GM19351 (cell line): Measurements from ENCODE around the gene FNDC3B.
"Not testable (repeated sequence)": the region's sequence is repeated elsewhere in the genome, so short reads cannot be mapped to it uniquely, and the experiment has no call there.

Source experiments
- ATAC-seq: cut with Tn5 transposase; IDR thresholded peaks from one replicate; pipeline ENCODE4 v1.9.1; 2021; ENCODE audit warnings: mild to moderate bottlenecking, moderate library complexity; ENCODE audit not compliant: unreplicated experiment

Gene FNDC3B

DNA sequence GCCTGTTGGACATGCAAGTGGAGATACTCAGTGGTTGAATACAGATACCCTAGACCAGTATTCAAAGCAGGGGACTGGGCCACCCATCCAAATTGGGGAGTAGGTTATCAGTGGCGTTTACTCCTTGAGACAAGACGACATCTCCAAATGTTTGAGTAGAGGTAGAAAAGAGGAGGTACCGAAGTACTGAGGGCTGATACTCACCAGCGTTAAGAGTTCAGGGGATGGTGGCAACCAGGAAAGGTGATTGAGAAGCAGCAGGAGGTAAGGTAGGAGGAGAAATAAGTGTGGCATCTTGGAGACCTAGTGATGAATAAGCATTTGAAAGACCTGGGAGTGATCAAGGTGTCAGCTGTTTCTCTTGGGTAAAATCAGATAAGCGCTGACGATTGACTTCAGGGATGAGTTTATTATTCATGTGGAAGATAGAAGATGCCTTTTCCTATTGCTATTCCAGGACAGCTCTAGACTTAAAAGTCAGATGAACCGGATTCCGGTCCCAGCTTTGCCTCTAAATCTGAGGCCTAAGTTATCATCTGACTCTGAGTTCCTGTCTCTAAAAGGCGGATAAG is 312.6 kb downstream of the FNDC3B start:
- ATAC-seq, result no peak

- ATAC-seq, result no peak
Measured at GRCh38 chr3:172352786-172353185, 313.4 kb downstream of the FNDC3B start.

DNA sequence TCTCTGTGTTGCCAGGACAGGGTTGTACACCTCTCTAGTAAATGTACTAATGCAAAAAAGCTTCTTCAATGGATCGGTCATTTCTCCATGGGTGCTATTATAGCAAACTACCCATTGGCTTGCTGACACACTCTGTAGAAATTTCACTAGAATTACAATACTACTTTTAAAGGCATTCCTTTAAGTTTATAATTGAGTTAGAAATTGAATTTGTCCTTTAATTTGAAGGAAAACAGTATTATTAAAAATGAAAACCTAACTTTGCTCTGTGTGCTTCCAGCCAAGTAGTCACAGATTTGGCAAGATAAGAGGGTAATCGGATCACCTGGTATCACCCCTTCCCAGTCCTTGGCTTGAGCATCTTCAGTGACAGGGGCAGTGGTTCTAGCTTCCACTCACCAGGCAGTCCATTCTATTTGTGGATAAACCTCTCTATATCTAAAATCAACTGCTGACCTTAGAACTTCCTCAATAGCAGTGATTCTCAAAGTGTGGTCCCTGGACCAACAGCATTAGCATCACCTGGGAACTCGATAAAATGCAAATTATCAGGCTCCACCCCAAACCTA is 315.6 kb downstream of the FNDC3B start:
- no peak for ATAC-seq

GRCh38 chr3:172355836-172356235 is 316.5 kb downstream of the FNDC3B start:
- ATAC-seq, result no peak

DNA sequence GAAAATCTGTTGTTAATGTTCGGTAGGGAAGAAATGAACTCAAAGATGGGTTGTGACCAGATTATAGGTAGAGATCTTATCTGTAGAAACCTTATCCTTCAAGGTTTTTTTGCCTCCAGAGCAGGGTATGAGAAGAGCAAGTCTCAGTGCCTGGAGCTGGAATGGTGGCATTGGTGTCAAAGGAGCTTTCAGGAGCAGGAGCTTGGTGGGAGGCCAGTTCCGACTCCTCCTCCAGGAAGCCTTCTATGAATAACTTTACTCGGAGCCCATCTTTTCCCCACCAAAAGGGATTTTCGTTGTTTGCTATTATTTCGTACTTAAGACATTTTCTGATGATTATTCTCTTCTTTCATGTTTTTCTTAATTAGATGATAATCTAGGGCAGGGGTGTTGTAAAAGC is 317.0 kb downstream of the FNDC3B start:
- no peak for ATAC-seq

DNA sequence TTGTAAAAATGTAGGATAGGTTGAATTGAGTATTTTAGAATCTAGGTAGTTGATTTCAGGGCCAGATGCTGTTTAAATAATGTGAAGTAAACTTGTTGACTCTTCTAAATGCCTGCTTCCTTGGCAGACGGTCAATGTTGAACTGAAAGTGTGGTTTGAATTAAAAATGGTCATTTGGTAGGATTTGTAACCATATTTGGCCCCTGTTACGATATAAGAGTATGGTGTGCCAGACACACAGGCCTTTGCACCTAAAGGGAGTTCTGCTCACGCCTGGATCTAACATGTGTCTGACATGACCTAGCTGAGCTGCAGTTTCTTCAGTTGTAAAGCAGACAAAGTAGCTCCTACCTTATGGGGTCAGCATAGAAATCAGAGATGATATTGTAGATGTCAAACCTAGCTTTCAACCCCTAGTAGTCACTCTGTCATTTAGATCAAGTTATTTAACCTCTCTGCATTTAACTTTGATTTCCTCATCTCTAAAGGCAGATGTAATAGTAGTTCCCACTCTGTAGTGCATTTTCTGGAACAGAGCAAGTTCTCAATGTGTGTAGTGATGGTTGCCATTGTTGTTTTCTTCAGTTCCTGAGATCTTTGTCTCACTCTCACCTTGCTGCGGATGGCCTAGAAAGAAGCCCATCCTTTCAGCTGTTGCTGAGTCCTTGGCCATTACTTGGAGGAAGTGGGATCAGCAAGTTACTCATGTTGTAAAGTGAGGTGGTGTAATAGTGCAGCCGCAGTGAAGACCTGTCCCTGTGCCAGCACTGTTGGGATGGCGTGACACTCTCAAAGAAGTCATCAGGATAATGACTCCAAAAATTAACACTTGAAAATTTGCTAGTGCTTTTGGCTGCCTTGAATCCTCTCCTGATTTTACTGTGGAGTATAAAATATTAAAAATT is 318.7 kb downstream of the FNDC3B start:
- ATAC-seq, result no peak

- no peak for ATAC-seq
Measured at GRCh38 chr3:172359231-172359630, 319.9 kb downstream of the FNDC3B start.

- ATAC-seq, result no peak
Measured at GRCh38 chr3:172359996-172360395, 320.6 kb downstream of the FNDC3B start.

DNA sequence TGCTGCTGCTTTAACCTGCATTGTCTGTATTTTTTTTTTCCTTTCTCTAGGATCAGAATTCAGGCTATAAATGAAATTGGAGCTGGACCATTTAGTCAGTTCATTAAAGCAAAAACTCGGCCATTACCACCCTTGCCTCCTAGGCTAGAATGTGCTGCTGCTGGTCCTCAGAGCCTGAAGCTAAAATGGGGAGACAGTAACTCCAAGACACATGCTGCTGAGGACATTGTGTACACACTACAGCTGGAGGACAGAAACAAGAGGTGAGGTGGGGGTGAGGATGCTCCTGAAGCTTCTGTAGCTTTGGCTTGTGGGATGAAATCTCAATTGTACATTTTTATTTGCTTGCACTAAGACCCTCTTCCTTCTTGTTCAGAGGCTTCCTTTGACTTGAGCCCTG is 323.2 kb downstream of the FNDC3B start:
- no peak for ATAC-seq

DNA sequence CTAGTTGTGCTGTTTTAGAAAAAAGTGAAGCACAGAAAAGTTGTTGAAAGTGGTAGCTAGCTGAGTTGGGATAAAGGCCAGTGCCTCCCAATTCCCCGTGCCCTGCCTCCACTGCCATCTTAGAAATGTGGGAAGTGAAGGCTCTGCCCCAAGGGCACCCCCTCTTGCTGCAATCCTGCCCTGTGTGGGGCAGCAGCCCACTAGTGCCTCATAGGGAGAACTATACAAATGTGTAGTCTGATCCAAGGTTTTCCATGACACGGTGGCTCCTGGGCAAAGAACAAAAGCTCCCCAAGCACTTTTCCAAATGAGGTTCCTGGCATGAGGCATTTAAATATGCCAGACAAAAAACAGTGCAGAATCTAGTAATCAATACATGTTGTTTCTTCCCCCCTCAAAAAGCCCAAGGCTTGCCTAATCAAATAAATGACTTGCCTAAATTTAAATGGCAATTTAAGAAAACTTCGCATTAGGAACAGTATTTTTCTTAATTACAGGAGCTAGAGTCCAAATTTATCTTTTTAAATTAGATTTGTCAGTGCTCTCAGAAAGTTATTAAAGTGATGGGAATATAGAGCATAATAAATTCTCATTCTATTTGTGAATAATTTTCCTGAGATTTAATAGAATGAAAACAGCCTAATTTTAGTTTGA is 325.1 kb downstream of the FNDC3B start:
- no peak for ATAC-seq

DNA sequence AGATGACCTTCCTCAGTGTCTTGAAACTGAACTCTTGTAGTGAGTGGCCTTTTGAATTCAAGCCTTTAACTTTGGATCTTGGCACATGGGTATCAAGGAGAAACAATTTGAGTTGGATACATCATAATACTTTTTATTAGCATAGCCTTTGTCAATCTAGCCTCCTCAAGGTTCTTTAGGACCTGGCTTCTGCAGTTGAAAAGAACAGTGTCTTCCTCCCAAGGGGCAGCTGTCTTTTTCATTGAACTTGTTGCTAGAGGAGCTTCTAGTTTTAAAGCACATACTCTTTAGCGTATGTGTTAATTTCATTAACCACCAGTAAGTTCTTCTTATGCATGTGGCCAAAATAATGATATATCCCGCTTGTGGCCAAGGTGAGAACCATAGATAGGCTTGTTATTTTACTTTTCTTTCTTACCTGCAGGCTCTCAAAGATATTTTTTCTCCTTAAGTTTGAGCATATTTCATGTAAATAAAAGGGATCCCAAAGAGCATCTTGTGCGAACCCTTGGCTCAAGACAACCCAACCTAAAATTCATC is 325.7 kb downstream of the FNDC3B start:
- no peak for ATAC-seq

DNA sequence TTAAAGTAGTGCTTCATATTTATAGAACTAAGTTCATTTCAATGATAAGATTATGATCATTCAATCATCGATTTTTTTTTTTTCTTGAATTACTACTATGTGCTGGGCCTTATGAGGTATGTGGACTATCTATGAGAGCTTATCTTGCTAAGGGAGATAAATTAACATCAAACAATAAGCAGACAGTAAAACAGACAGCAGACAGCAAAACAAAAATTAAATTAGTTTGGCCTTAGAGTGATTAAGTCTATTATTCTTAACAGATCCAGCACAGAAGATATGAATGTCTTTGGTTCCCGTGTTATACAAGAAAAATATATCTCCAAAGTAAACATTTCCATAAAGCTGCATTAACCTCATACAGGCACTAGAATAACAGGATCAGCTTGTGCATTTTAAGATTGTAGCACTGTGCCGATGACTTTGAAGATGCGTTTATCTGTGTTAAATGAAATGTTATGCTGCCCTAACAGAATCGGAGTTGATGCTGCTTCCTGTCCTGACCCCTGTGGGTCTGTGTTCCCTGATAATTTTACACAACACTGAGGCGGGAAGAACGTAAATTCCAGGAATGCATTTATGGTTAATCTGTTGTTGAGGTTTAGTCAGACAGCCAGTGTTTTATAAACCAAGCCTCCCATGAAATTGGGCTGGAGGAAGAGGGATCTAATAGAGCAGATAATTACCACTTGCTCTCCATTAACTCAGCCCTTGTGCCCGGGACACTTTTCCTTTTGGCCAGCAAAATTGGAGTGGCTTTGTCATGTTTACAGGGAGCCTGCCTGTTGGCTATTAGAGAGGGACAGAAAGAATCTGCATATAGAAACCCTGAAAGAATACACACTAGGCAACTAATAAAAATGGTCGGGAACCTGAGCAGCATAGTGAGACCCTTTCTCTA is 328.1 kb downstream of the FNDC3B start:
- ATAC-seq, result no peak

DNA sequence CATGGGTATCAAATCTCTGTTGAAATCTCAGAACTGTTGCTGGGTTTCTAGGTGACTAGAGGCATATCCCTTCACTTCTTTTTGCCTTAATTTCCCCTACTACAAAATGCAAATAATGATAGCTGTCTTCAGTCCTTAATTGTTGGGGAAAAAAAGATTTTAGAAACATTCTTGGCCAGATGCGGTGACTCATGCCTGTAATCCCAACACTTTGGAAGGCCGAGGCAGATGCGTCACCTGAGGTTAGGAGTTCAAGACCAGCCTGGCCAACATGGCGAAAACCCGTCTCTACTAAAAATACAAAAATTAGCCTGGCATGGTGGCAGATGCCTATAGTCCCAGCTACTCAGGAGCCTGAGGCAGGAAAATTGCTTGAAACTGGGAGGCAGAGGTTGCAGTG is 329.2 kb downstream of the FNDC3B start:
- not testable (repeated sequence) for ATAC-seq

DNA sequence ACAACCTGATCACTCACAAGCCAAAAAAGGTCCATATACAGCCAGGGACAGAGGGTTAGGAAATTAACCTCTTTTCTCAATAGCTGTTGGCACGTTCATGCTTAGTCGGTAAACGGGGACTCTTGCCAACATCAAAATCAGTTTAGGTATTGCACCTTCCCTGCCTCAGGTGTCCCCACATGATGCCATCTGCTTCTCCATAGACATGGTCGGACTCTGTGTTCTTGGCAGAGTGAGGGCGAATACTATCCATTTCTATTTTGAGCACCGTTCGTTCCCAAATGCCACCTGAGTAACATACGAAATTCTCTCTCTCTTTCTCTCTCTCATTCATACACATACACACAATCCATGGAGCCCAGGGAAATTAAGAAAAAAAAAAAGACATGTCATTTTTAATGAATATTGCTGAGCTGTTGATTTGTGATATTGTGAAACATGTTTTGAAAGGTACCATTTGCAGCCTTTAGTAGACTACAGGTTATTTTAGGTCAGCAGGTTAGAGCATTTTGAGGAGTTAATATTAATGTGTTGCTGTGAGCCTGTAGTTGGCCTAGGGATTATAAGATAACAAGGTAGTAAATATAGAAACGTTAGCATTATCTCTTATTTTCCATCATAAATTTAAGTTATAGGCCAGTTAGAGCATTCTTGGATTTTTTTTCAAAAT is 330.3 kb downstream of the FNDC3B start:
- no peak for ATAC-seq

DNA sequence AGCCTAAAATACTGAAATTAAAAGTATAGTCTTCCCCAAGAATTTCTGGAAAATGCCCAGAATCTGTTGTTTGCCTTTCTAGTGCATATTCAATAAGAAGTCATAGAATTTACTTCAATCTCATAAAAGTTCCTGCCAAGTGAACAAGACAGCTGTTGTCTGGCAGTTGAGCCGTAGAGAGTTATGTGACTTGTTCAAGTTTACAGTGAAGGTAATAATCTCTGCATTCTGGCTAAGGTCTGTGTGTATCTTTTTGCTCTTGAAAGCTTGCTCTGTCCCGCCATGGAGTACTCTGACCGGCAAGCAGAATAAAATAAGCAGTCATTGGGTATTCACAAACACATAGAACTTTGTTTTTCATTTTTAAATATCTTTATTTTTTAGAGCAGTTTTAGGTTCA is 331.0 kb downstream of the FNDC3B start:
- no peak for ATAC-seq

DNA sequence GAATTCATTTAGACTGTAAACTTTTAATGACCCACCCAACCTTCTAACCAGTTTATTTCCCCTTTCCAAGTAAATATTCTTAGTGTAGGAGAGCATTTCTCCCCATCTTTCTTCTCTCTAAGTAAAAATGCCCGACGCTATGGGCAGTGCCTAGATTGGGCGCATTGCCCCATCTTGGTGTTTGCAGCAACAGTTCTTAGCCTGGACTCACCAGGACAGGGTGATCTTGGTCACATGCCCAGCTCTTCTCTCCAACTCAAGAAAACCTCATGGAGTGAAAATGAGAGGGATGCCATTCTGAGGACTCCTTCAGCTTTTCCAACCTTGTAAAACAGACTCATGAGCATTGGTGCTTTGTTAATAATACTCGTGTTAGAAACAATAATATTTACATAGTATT is 332.2 kb downstream of the FNDC3B start:
- ATAC-seq, result no peak

DNA sequence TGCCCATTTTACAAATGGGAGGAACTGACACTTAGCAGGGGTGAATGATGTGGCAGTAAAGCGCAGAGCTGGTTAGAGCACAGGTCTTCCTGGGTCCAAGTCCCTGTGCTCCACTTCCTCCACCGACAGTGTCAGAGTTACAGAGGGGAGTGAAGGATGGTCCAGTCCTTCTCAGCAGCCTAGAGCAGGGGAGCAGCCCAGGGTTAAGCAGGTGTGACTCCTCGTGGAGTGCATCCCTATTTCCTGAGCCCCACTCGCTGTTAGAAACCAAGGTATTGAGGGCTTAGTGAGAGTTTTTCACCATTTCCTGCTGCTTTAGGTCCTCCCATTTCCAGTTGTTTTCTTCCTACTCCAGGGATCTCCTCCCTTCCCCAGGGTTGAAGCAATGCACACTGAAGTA is 333.5 kb downstream of the FNDC3B start:
- no peak for ATAC-seq

DNA sequence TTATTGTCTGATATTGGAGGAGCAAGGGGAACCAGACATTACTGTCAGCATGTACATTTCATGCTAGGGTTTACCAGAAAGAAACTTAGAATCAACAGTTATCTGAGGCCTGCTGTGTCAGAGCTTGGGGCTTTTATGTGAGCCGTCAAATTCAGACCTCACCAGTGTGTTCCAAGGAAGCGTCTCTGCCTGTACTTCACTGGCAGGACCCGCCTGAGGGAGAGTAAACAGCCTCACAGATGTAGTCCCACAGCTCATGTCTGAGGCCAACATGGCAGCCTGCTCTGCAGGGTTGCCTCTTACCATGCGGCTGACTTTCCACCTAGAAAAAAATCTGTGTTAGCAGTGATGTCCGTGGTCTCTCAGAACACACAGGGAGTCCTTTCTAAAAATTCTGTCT is 334.5 kb downstream of the FNDC3B start:
- ATAC-seq, result no peak

- ATAC-seq, result no peak
Measured at GRCh38 chr3:172375206-172375850, 335.9 kb downstream of the FNDC3B start.
